DOHH2 (cell line): ENCODE data around the gene SDHA.

Source experiments
- H3F3A ChIP-seq: fragments of 200-600 bp; sonication (generic), shearing (Covaris generic); 2 replicates; pipeline ENCODE4 v1.6.0; 2016; ENCODE audit warnings: antibody characterized with exemption, mild to moderate bottlenecking; ENCODE audit not compliant: control insufficient read depth, insufficient read depth
- H3K27ac ChIP-seq: fragments of 200-600 bp; sonication (generic); 2 replicates; pipeline ENCODE4 v1.5.1; 2014; ENCODE audit warnings: low read depth, mild to moderate bottlenecking, low read length, moderate library complexity
- H3K27me3 ChIP-seq: fragments of 200-600 bp; sonication (generic); 2 replicates; pipeline ENCODE4 v1.6.1; 2014; ENCODE audit warnings: mild to moderate bottlenecking, low read length, mixed read lengths; ENCODE audit not compliant: control insufficient read depth
- H3K36me3 ChIP-seq: fragments of 200-600 bp; sonication (generic); 2 replicates; pipeline ENCODE4 v1.6.1; 2014; ENCODE audit warnings: mild to moderate bottlenecking, low read length, moderate library complexity, mixed read lengths; ENCODE audit not compliant: control insufficient read depth
- H3K4me1 ChIP-seq: fragments of 200-600 bp; sonication (generic); 2 replicates; pipeline ENCODE4 v1.6.1; 2014; ENCODE audit warnings: mild to moderate bottlenecking, low read length, mixed read lengths; ENCODE audit not compliant: control insufficient read depth
- H3K4me2 ChIP-seq: fragments of 200-600 bp; sonication (generic); 2 replicates; pipeline ENCODE4 v1.6.0; 2014; ENCODE audit warnings: mild to moderate bottlenecking, low read length, moderate library complexity
- H3K4me3 ChIP-seq: fragments of 200-600 bp; sonication (generic); 2 replicates; pipeline ENCODE4 v1.5.1; 2014; ENCODE audit warnings: mild to moderate bottlenecking, low read length, mixed read lengths
- H3K79me2 ChIP-seq: fragments of 200-600 bp; sonication (generic); 2 replicates; pipeline ENCODE4 v1.6.1; 2014; ENCODE audit warnings: mild to moderate bottlenecking, low read length, mixed read lengths; ENCODE audit not compliant: control insufficient read depth
- H3K9me2 ChIP-seq: fragments of 200-600 bp; sonication (generic); replicated peaks from 2 replicates; pipeline ENCODE4 v1.6.1; 2014; ENCODE audit warnings: mild to moderate bottlenecking, low read length, mixed read lengths; ENCODE audit not compliant: control insufficient read depth
- H3K9me3 ChIP-seq: fragments of 200-600 bp; sonication (generic); 2 replicates; pipeline ENCODE4 v1.6.1; 2014; ENCODE audit warnings: antibody characterized with exemption, low read length, mixed read lengths; ENCODE audit not compliant: control insufficient read depth, insufficient read depth
- H4K20me1 ChIP-seq: fragments of 200-600 bp; sonication (generic); 2 replicates; pipeline ENCODE4 v1.6.0; 2014; ENCODE audit warnings: low read depth, mild to moderate bottlenecking, antibody characterized with exemption, low read length, moderate library complexity; ENCODE audit not compliant: control insufficient read depth, insufficient read depth
- EZH2phosphoT487 ChIP-seq: fragments of 200-600 bp; sonication (generic); IDR thresholded peaks from 2 replicates; pipeline ENCODE4 v1.6.1; 2017; ENCODE audit warnings: borderline replicate concordance, mild to moderate bottlenecking, antibody characterized with exemption, low read length, moderate library complexity, mixed read lengths
- TF ChIP-seq, protein P1 (sequence below): fragments of 200-600 bp; sonication (generic); IDR thresholded peaks from one replicate; pipeline ENCODE4 v1.5.1; 2014; ENCODE audit warnings: antibody characterized with exemption, mild to moderate bottlenecking, low read depth, low read length; ENCODE audit not compliant: poor library complexity, severe bottlenecking

SDHA gene

DNA sequence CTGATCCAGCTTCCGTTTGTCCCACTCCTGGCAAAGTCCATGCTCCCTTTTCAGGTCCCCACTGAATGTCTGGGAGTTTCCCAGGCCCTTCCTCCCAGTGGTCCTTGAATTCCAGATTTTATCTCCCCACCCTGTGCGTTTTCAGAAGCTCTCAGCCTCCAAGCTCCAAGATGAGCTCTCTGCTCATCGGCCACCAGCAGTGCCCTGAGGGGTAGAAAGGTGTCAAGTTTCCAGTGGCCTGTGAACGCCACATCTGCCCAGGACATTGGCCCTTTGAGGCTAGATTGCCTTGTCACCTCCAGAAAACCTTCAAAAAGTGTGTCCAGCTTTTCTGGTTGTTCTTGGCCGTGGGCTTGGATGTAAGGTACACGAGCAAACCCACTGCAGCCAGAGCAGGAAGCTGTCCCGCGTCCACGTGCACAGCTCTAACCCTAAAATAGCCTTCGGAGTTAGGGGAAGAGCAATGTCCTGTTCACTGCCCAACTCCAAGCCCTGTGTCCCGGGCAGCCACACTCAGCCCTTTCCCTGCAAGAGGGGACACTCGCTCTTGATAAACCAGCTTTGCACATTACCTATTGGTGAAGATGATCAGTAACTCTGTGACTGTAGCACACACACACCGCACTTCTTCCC, 37.7 kb upstream of the SDHA start:
- H4K20me1 ChIP-seq = no peaks in the 10 kb centered on the region
- no peak overlapping the region for H3K4me3 ChIP-seq
- H3K36me3 ChIP-seq = no peaks in the 10 kb centered on the region
- H3K4me1 ChIP-seq = no peaks in the 10 kb centered on the region
- no peaks in the 10 kb centered on the region for H3K9me3 ChIP-seq
- no peaks in the 10 kb centered on the region for H3F3A ChIP-seq
- no peaks in the 10 kb centered on the region for H3K79me2 ChIP-seq
- peaks cover 8% of the 10 kb centered on the region for H3K27me3 ChIP-seq
- TF ChIP-seq, protein P1, sequence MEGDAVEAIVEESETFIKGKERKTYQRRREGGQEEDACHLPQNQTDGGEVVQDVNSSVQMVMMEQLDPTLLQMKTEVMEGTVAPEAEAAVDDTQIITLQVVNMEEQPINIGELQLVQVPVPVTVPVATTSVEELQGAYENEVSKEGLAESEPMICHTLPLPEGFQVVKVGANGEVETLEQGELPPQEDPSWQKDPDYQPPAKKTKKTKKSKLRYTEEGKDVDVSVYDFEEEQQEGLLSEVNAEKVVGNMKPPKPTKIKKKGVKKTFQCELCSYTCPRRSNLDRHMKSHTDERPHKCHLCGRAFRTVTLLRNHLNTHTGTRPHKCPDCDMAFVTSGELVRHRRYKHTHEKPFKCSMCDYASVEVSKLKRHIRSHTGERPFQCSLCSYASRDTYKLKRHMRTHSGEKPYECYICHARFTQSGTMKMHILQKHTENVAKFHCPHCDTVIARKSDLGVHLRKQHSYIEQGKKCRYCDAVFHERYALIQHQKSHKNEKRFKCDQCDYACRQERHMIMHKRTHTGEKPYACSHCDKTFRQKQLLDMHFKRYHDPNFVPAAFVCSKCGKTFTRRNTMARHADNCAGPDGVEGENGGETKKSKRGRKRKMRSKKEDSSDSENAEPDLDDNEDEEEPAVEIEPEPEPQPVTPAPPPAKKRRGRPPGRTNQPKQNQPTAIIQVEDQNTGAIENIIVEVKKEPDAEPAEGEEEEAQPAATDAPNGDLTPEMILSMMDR = no peak
- no peak for TF ChIP-seq EZH2phosphoT487
- H3K4me2 ChIP-seq = no peak overlapping the region
- H3K9me2 ChIP-seq = no peaks in the 10 kb centered on the region
- no peak overlapping the region for H3K27ac ChIP-seq

DNA sequence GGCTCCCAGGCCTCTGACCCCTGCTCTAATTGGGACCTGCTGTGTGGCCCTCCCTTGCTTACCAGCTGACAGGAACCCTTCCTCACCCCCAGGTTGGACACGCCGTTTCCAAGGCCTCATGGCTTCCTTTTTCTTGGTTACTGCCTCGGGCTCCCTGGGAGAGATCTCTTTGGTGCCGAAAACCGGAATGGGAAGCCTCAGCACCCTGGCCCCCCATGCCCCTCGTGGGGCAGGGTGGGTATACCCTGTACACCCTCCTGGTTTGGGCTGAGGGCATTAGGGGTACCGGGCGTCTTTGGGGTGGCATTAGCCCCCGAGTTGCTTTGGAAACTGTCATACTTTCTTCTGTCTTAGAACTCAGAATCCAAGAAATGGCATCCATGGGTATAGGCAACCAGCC, 37.0 kb upstream of the SDHA start:
- no peak overlapping the region for H3K27ac ChIP-seq
- no peaks in the 10 kb centered on the region for H4K20me1 ChIP-seq
- no peaks in the 10 kb centered on the region for H3K36me3 ChIP-seq
- no peak overlapping the region for H3K4me3 ChIP-seq
- TF ChIP-seq, protein P1 = no peak
- no peak for TF ChIP-seq EZH2phosphoT487
- peaks cover 8% of the 10 kb centered on the region for H3K27me3 ChIP-seq
- H3K4me1 ChIP-seq = no peaks in the 10 kb centered on the region
- no peaks in the 10 kb centered on the region for H3K9me3 ChIP-seq
- H3F3A ChIP-seq = no peaks in the 10 kb centered on the region
- H3K9me2 ChIP-seq = no peaks in the 10 kb centered on the region
- no peaks in the 10 kb centered on the region for H3K79me2 ChIP-seq
- H3K4me2 ChIP-seq = no peak overlapping the region

DNA sequence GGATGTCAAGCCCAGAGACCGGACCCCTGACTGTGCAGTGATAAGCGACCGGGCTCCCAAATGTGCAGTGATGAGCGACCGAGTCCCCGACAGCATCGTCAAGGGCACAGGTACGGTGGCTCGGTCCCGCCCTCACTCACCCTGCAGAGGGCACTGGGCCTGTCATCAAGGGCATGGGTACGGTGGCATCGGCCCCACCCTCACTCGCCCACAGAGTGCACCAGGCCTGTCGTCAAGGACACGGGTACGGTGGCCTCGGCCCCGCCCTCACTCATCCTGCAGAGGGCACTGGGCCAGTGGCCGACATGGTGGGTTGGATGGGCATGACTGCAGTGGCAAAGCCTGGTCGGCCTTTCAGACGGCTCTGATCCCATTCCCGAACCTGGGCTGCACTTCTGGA, 36.6 kb upstream of the SDHA start:
- H4K20me1 ChIP-seq = no peaks in the 10 kb centered on the region
- H3K27me3 ChIP-seq = peaks cover 8% of the 10 kb centered on the region
- TF ChIP-seq, protein P1 = no peak
- TF ChIP-seq EZH2phosphoT487 = no peak
- H3K4me1 ChIP-seq = no peaks in the 10 kb centered on the region
- no peaks in the 10 kb centered on the region for H3K79me2 ChIP-seq
- no peaks in the 10 kb centered on the region for H3K9me3 ChIP-seq
- no peaks in the 10 kb centered on the region for H3K9me2 ChIP-seq
- H3F3A ChIP-seq = no peaks in the 10 kb centered on the region
- no peak overlapping the region for H3K27ac ChIP-seq
- H3K36me3 ChIP-seq = no peaks in the 10 kb centered on the region
- no peak overlapping the region for H3K4me3 ChIP-seq
- H3K4me2 ChIP-seq = no peak overlapping the region
